ENCODE measurements around the gene TNS1. TPM values are rescaled to one million over a fixed set of nuclear protein-coding genes. Genes with fewer than 3 reads are reported as not detected.

The TNS1 gene
- total RNA-seq, 1 experiment from 2014 or later, result 6.2 TPM

DNA sequence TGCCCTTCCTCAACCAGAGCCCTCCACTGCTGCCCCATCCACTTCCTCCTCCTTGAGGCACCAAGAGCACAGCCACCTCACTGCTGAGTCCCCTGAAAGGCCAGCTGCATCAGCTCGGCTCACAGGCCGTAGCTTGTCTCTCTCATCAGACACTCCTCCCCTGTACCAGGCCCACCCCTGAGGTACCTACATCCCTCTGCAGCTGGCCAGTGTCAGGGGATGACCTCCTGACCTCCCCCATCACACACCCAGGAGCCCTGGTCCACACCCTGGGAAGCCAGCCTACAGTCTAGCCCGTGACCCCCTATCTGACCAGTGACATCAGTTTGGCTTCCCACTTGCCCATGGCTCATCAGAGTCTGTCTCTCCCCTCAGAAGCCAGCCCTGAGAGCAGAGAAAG is 205.6 kb downstream of the TNS1 start:
- H3K4me3 ChIP-seq (replicated peaks in 1 of 2; ENCODE audit: low read depth in 1 of 2, low read length in 2 of 2), result no peak overlapping the region
- no TSS peak for BruUV-seq (replicated peaks)

More for the DNA sequence above, 205.6 kb downstream of the TNS1 start:
- H3K9me3 ChIP-seq (ENCODE audit: control insufficient read depth in 1 of 2, insufficient read depth in 1 of 2, low read depth in 1 of 2, low read length in 2 of 2), result no peaks in the 10 kb centered on the region
- CTCF ChIA-PET, result no interaction called here
- no peak overlapping the region for H3K27ac ChIP-seq (ENCODE audit: low read depth, low read length)
- POLR2A ChIA-PET, result no interaction called here
- H3K36me3 ChIP-seq (ENCODE audit: control insufficient read depth in 1 of 2, insufficient read depth in 2 of 2, low read length in 2 of 2), result no peaks in the 10 kb centered on the region
- no peaks in the 10 kb centered on the region for H3K4me1 ChIP-seq (ENCODE audit: control insufficient read depth in 1 of 2, insufficient read depth in 2 of 2, low read length in 2 of 2)
- ATAC-seq (peak; percentile 11; the same call in 1 of the 2 replicates), DNase-seq (ENCODE audit: low read depth, low spot score) (no peak)
- no peak overlapping the region for H3K9ac ChIP-seq (ENCODE audit: low read length)
- intact Hi-C loops (cut with micrococcal nuclease), result no loop called here
- H3K27me3 ChIP-seq (ENCODE audit: insufficient read depth, low read length), result no peaks in the 10 kb centered on the region
- no peak overlapping the region for H2AFZ ChIP-seq (ENCODE audit: low read depth, low read length, poor library complexity, severe bottlenecking)
- H3K9me2 ChIP-seq (ENCODE audit: insufficient read depth), result no peaks in the 10 kb centered on the region
- TF ChIP-seq, protein P1, sequence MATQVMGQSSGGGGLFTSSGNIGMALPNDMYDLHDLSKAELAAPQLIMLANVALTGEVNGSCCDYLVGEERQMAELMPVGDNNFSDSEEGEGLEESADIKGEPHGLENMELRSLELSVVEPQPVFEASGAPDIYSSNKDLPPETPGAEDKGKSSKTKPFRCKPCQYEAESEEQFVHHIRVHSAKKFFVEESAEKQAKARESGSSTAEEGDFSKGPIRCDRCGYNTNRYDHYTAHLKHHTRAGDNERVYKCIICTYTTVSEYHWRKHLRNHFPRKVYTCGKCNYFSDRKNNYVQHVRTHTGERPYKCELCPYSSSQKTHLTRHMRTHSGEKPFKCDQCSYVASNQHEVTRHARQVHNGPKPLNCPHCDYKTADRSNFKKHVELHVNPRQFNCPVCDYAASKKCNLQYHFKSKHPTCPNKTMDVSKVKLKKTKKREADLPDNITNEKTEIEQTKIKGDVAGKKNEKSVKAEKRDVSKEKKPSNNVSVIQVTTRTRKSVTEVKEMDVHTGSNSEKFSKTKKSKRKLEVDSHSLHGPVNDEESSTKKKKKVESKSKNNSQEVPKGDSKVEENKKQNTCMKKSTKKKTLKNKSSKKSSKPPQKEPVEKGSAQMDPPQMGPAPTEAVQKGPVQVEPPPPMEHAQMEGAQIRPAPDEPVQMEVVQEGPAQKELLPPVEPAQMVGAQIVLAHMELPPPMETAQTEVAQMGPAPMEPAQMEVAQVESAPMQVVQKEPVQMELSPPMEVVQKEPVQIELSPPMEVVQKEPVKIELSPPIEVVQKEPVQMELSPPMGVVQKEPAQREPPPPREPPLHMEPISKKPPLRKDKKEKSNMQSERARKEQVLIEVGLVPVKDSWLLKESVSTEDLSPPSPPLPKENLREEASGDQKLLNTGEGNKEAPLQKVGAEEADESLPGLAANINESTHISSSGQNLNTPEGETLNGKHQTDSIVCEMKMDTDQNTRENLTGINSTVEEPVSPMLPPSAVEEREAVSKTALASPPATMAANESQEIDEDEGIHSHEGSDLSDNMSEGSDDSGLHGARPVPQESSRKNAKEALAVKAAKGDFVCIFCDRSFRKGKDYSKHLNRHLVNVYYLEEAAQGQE (IDR thresholded peaks at IDR 0.05; ENCODE audit: low read depth), result no peak
- TF ChIP-seq SIN3A (IDR thresholded peaks at IDR 0.05; ENCODE audit: low read depth), result no peak
- no peak for TF ChIP-seq ZNF274 (IDR thresholded peaks at IDR 0.05; ENCODE audit: low read depth, low read length)
- no peak for TF ChIP-seq CTCF (IDR thresholded peaks at IDR 0.05 in 2 of 3, conservative IDR thresholded peaks at IDR 0.05 in 1 of 3; ENCODE audit: borderline replicate concordance in 1 of 3, insufficient read depth in 1 of 3, low read depth in 2 of 3, low read length in 2 of 3)
- TF ChIP-seq RAD21 (IDR thresholded peaks at IDR 0.05; ENCODE audit: low read depth), result no peak
- TF ChIP-seq EZH2phosphoT487 (IDR thresholded peaks at IDR 0.05; ENCODE audit: borderline replicate concordance), result no peak
- no peak for TF ChIP-seq ZBTB33 (IDR thresholded peaks at IDR 0.05; ENCODE audit: extremely low read depth, insufficient replicate concordance, low read length)
- TF ChIP-seq EZH2 (IDR thresholded peaks at IDR 0.05), result no peak
- no peaks in the 10 kb centered on the region for H4K20me1 ChIP-seq (ENCODE audit: insufficient read depth)
- RAD21 ChIA-PET (ENCODE audit: low non-redundant PET in 1 of 2, low total read pairs in 2 of 2, uncharacterized antibody in 2 of 2, unreplicated experiment in 2 of 2), result no interaction called here
- no peak overlapping the region for H3K4me2 ChIP-seq (ENCODE audit: low read length)
- H3K79me2 ChIP-seq (ENCODE audit: insufficient read depth, low read length), result no peaks in the 10 kb centered on the region

Measured in HCT116 (cell line).